ENCODE measurements around the gene CHSY3.

The CHSY3 gene

GRCh38 chr5:130032807-130033206, 128.5 kb downstream of the CHSY3 start:
- DNase-seq, result no peak

- no peak for DNase-seq
Observed at GRCh38 chr5:130034566-130035210, 130.4 kb downstream of the CHSY3 start.

- DNase-seq, result no peak
Observed at GRCh38 chr5:130035388-130035787, 131.1 kb downstream of the CHSY3 start.

- no peak for DNase-seq
Observed at GRCh38 chr5:130037905-130038304, 133.6 kb downstream of the CHSY3 start.

GRCh38 chr5:130043834-130044233, 139.6 kb downstream of the CHSY3 start:
- no peak for DNase-seq

- no peak for DNase-seq
Observed at GRCh38 chr5:130045334-130045733, 141.1 kb downstream of the CHSY3 start.

GRCh38 chr5:130050585-130050984, 146.3 kb downstream of the CHSY3 start:
- no peak for DNase-seq

GRCh38 chr5:130052752-130053151, 148.5 kb downstream of the CHSY3 start:
- DNase-seq, result no peak

- DNase-seq, result no peak
Observed at GRCh38 chr5:130055572-130055971, 151.3 kb downstream of the CHSY3 start.

GRCh38 chr5:130061746-130062145, 157.5 kb downstream of the CHSY3 start:
- DNase-seq, result no peak

- DNase-seq, result no peak
Observed at GRCh38 chr5:130063603-130064002, 159.3 kb downstream of the CHSY3 start.

- DNase-seq, result no peak
Observed at GRCh38 chr5:130064484-130064883, 160.2 kb downstream of the CHSY3 start.

- DNase-seq, result no peak
Observed at GRCh38 chr5:130065617-130066016, 161.4 kb downstream of the CHSY3 start.

- no peak for DNase-seq
Observed at GRCh38 chr5:130066644-130067043, 162.4 kb downstream of the CHSY3 start.

GRCh38 chr5:130067364-130067763, 163.1 kb downstream of the CHSY3 start:
- DNase-seq, result no peak

GRCh38 chr5:130068101-130068500, 163.8 kb downstream of the CHSY3 start:
- no peak for DNase-seq

GRCh38 chr5:130068988-130069387, 164.7 kb downstream of the CHSY3 start:
- DNase-seq, result no peak

GRCh38 chr5:130074820-130075219, 170.6 kb downstream of the CHSY3 start:
- DNase-seq, result no peak

- no peak for DNase-seq
Observed at GRCh38 chr5:130077007-130077406, 172.7 kb downstream of the CHSY3 start.

- DNase-seq, result no peak
Observed at GRCh38 chr5:130078661-130079060, 174.4 kb downstream of the CHSY3 start.

GRCh38 chr5:130090569-130091270, 186.5 kb downstream of the CHSY3 start:
- no peak for DNase-seq

- DNase-seq, result no peak
Observed at GRCh38 chr5:130092991-130093390, 188.7 kb downstream of the CHSY3 start.

GRCh38 chr5:130096483-130096882, 192.2 kb downstream of the CHSY3 start:
- DNase-seq, result no peak

GRCh38 chr5:130099008-130099407, 194.7 kb downstream of the CHSY3 start:
- DNase-seq, result no peak

GRCh38 chr5:130102375-130102774, 198.1 kb downstream of the CHSY3 start:
- no peak for DNase-seq

Data from stimulated activated CD4-positive, alpha-beta T cell treated with anti-CD3 and anti-CD28 coated beads, Interleukin-4, amount 100 ng/mL, for 1 hour (primary cell).